Right atrium auricular region (tissue), 2 donors: Measurements from ENCODE around the gene SRD5A1. TPM values are rescaled to one million over a fixed set of nuclear protein-coding genes. Genes with fewer than 3 reads are reported as not detected.

Experiments
- DNase-seq: peaks from one replicate; pipeline ENCODE4 v3.0.0-alpha.2; 2019; ENCODE audit warnings: low spot score
- H3K27ac ChIP-seq, 2 donors: fragments of 200-600 bp; sonication (generic); 1 replicate in 1 of 2; 2 replicates in 1 of 2; pipeline ENCODE4 v1.5.1; 2016 to 2019
- H3K27me3 ChIP-seq, 2 donors: fragments of 200-600 bp; sonication (generic); one replicate each; pipeline versions ENCODE4 v1.5.1 to v1.6.0; 2017 to 2019
- H3K36me3 ChIP-seq: fragments of 200-600 bp; sonication (generic); one replicate; pipeline ENCODE4 v1.5.1; 2016
- H3K4me1 ChIP-seq, 2 donors: fragments of 200-600 bp; sonication (generic); one replicate each; pipeline versions ENCODE4 v1.5.1 to v1.6.0; 2017 to 2019
- H3K4me3 ChIP-seq, 2 donors: fragments of 200-600 bp; sonication (generic); 1 replicate in 1 of 2; 2 replicates in 1 of 2; pipeline ENCODE4 v1.5.1; 2017 to 2019; ENCODE audit warnings: mild to moderate bottlenecking in 1 of 2, moderate library complexity in 1 of 2
- H3K9me3 ChIP-seq, 2 donors: fragments of 200-600 bp; sonication (generic); one replicate each; pipeline ENCODE4 v1.5.1; 2019
- total RNA-seq, 2 donors: library from RNA; depleted of rRNA; stranded (reverse); fragments of >200 nt; gene quantifications; one replicate each; pipeline ENCODE4 v1.1.0, GENCODE V29; 2016
- TF ChIP-seq, protein P1 (sequence below), 2 donors: fragments of 200-600 bp; sonication (generic); IDR thresholded peaks; one replicate each; pipeline ENCODE4 v1.5.1; 2019; ENCODE audit warnings: antibody characterized with exemption in 2 of 2

SRD5A1 gene
- total RNA-seq, 2 donors from 2014 or later = 0.67 to 1.2 TPM

- Histone ChIP-seq H3K9me3 (no peaks in the 10 kb centered on the region), H3K27me3 (no peaks in the 10 kb centered on the region), H3K4me3 (no peak overlapping the region), H3K36me3 (peaks cover 5% of the 10 kb centered on the region), H3K27ac (no peak overlapping the region), H3K4me1 (peaks cover 0 to 26% of the 10 kb centered on the region in 2 donors)
- no peak for DNase-seq
- TF ChIP-seq, protein P1, sequence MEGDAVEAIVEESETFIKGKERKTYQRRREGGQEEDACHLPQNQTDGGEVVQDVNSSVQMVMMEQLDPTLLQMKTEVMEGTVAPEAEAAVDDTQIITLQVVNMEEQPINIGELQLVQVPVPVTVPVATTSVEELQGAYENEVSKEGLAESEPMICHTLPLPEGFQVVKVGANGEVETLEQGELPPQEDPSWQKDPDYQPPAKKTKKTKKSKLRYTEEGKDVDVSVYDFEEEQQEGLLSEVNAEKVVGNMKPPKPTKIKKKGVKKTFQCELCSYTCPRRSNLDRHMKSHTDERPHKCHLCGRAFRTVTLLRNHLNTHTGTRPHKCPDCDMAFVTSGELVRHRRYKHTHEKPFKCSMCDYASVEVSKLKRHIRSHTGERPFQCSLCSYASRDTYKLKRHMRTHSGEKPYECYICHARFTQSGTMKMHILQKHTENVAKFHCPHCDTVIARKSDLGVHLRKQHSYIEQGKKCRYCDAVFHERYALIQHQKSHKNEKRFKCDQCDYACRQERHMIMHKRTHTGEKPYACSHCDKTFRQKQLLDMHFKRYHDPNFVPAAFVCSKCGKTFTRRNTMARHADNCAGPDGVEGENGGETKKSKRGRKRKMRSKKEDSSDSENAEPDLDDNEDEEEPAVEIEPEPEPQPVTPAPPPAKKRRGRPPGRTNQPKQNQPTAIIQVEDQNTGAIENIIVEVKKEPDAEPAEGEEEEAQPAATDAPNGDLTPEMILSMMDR (IDR thresholded peaks at IDR 0.05) = no peak
These were observed 1.7 kb downstream of the SRD5A1 start for GRCh38 chr5:6634788-6635430.

DNA sequence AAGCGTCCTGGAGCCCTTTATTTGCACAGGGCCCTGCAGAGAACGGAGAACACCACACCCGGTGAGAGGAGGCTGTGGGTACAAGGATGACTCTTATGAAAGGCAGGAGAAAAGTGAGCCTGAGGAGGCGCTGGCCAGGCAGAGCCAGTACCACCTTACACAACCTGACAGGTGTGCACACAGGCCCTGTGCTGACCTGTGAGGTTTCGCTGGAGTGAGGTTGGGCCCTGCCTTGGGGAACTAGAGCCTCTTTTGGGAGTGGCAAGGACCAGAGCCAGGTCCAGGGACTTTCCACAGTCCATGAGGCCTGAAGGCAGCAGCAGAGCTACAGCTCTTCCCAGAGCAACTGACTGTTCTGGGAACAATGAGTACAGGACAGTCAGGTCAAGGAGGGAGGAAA lies 3.1 kb downstream of the SRD5A1 start:
- Histone ChIP-seq H3K27ac (no peak overlapping the region), H3K4me3 (no peak overlapping the region), H3K4me1 (peaks cover 0 to 22% of the 10 kb centered on the region in 2 donors), H3K36me3 (no peaks in the 10 kb centered on the region), H3K9me3 (no peaks in the 10 kb centered on the region), H3K27me3 (no peaks in the 10 kb centered on the region)
- TF ChIP-seq, protein P1 (IDR thresholded peaks at IDR 0.05) = no peak
- no peak for DNase-seq

DNA sequence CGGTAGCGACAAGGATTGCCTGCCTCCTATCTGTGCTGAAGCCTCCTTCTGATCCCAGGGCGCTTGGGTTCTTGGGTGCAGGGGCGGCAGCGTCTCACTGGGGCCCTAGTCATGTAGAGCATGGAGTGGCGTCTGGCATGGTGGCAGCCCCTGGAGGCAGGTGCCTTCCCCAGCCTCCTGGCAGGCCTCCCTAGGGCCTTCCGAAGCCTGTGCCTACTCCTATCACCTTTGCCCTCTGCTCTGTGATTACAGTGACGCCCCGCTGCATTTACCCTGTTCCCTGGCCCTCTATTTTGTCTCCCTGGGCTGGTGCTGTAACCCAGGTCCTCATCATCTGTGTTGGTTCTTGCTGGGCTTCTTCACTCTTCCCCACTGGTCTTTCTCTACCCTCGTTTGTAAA lies 3.8 kb downstream of the SRD5A1 start:
- TF ChIP-seq, protein P1 (IDR thresholded peaks at IDR 0.05) = no peak
- Histone ChIP-seq H3K9me3 (no peaks in the 10 kb centered on the region), H3K27ac (no peak overlapping the region), H3K4me3 (no peak overlapping the region), H3K4me1 (peaks cover 0 to 14% of the 10 kb centered on the region in 2 donors), H3K36me3 (no peaks in the 10 kb centered on the region), H3K27me3 (no peaks in the 10 kb centered on the region)
- DNase-seq = no peak

GRCh38 chr5:6637590-6637989 lies 4.3 kb downstream of the SRD5A1 start:
- TF ChIP-seq, protein P1 (IDR thresholded peaks at IDR 0.05) = no peak
- Histone ChIP-seq H3K4me1 (peaks cover 0 to 10% of the 10 kb centered on the region in 2 donors), H3K4me3 (no peak overlapping the region), H3K9me3 (no peaks in the 10 kb centered on the region), H3K27me3 (no peaks in the 10 kb centered on the region), H3K27ac (no peak overlapping the region), H3K36me3 (no peaks in the 10 kb centered on the region)
- DNase-seq = no peak

GRCh38 chr5:6638236-6638635 lies 5.0 kb downstream of the SRD5A1 start:
- no peaks in the 10 kb centered on the region for H3K27me3 ChIP-seq
- TF ChIP-seq, protein P1 (IDR thresholded peaks at IDR 0.05) = no peak
- no peaks in the 10 kb centered on the region for H3K9me3 ChIP-seq
- DNase-seq = no peak
- no peak overlapping the region for H3K4me3 ChIP-seq
- no peak overlapping the region for H3K27ac ChIP-seq
- peaks cover 0 to 10% of the 10 kb centered on the region in 2 donors for H3K4me1 ChIP-seq
- H3K36me3 ChIP-seq = no peaks in the 10 kb centered on the region

- H3K4me1 ChIP-seq = no peaks in the 10 kb centered on the region
- H3K27me3 ChIP-seq = no peaks in the 10 kb centered on the region
- no peaks in the 10 kb centered on the region for H3K36me3 ChIP-seq
- TF ChIP-seq, protein P1 (IDR thresholded peaks at IDR 0.05) = no peak
- H3K9me3 ChIP-seq = no peaks in the 10 kb centered on the region
- no peak overlapping the region for H3K27ac ChIP-seq
- no peak for DNase-seq
- H3K4me3 ChIP-seq = no peak overlapping the region
These were observed 9.4 kb downstream of the SRD5A1 start for GRCh38 chr5:6642655-6643054.
